Subcutaneous adipose tissue (tissue), 4 donors: ENCODE results near the gene FLYWCH1. TPM values are rescaled to one million over a fixed set of nuclear protein-coding genes. Genes with fewer than 3 reads are reported as not detected.

Experiments
- total RNA-seq, 4 donors: library from RNA; depleted of rRNA; stranded (reverse); fragments of >200 nt; gene quantifications; one replicate each; pipeline ENCODE4 v1.1.0, GENCODE V29; 2016
- TF ChIP-seq, protein P1 (sequence below): fragments of 450-650 bp; IDR thresholded peaks from one replicate; pipeline ENCODE4 v1.5.1; 2016; ENCODE audit warnings: low read depth, mild to moderate bottlenecking, control low read depth, antibody characterized with exemption, moderate library complexity

The FLYWCH1 gene
- total RNA-seq, 4 donors from 2014 or later = 11.6 to 62.9 (median 18.7) TPM

DNA sequence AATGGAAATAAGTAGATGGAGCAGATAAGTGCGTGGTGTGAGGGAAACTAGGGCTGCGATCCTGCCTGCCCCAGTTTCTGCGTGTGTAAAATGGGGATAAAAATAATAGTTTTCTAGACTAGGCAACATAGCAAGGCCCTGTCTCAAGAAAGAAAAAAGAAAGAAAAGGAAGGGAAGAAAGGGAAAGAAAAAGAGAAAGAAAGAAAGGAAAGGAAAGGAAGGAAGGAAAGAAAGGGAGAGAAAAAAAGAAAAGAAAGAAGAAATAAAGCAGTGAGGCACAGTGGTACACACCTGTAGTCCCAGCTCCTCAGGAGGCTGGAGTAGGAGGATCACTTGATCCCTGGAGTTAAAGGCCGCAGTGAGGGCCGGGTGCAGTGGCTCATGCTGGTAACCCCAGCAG is 70.7 kb downstream of the FLYWCH1 start:
- TF ChIP-seq, protein P1, sequence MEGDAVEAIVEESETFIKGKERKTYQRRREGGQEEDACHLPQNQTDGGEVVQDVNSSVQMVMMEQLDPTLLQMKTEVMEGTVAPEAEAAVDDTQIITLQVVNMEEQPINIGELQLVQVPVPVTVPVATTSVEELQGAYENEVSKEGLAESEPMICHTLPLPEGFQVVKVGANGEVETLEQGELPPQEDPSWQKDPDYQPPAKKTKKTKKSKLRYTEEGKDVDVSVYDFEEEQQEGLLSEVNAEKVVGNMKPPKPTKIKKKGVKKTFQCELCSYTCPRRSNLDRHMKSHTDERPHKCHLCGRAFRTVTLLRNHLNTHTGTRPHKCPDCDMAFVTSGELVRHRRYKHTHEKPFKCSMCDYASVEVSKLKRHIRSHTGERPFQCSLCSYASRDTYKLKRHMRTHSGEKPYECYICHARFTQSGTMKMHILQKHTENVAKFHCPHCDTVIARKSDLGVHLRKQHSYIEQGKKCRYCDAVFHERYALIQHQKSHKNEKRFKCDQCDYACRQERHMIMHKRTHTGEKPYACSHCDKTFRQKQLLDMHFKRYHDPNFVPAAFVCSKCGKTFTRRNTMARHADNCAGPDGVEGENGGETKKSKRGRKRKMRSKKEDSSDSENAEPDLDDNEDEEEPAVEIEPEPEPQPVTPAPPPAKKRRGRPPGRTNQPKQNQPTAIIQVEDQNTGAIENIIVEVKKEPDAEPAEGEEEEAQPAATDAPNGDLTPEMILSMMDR = no peak

DNA sequence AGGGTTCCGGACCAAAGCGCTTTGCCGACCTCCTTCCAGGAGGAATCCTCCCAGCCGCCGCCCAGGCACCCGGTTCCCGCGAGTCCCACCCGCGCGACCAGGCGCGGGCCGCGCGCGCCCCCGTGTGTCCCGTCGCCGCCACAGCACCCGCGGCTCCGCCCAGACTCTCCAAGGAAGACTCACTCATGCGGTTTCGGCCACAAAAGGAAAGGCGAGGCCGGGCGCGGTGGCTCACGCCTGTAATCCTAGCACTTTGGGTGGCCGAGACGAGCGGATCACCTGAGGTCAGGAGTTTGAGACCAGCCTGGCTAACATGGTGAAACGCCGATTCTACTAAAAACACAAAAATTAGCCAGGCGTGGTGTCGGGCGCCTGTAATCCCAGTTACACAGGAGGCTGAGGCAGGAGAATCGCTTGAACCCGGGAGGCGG is 72.0 kb downstream of the FLYWCH1 start:
- TF ChIP-seq, protein P1 = no peak

DNA sequence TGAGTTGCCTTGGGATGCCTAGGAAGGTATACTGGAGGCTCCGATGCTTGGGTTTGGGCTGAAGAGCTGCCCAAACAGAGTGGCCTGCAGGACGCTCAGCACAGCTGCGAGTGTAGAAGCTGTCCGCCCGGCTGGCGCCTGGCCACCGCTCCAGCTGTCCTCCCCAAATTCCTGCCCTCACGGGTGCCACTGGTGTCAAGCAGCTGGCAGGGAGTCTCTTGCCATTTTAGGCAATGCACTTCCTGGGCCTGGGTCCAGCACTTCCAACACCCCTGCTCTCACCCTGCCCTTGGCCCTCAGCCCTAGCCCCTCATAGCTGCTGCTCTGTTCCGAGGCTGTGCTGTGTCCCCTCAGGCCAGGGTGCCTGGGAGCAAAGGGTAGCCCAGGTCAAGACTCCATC is 73.7 kb downstream of the FLYWCH1 start:
- TF ChIP-seq, protein P1 = no peak

DNA sequence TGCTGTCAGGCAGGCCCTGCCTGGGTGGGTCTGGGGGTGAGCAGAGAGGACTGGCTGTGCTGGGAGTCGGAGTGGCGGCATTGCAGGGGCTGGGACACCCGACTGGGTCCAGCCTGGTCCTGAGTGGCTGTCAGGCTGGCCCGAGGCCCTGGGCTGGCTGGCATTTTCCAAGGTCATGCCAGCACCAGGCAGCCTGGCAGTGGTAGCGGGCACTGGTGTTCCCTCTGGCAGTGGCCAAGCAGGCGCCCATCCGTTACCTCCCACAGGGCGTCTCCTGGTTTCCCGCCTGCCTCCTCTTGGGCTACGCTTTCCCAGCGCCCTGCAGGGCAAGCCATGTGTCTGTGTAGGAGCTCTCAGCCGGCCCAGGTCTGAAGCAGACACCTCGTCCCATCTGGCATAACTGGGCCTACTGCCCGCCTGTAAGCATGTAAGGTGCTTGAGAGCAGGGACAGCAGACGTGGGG is 74.2 kb downstream of the FLYWCH1 start:
- TF ChIP-seq, protein P1 = no peak

DNA sequence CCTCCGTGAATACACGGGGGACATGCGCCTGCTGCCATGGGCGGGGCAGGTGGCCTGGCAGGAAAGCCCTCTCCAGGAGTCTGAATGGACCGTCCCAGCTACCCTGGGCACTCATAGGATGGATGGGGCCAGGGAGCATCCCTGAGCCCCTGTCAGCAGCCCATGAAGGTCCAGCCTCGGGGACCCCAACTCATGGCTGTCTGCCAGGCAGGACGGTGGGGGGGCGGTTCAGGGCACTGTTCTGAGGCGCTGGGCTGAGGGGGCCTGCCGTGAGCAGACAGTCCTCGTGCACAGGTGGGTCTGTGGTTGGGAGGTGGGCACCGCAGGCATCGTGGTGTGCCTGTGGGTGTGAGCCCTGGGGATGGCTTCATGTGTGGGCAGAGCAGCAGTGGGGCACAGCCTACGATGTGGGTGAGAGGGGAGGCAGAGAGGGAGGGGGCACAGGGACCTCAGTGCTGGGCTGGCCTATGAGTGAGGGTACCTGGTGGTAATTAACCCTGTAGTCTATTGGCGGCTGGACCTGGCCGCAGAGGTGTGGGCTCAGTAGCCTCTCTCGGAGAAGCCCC is 75.0 kb downstream of the FLYWCH1 start:
- TF ChIP-seq, protein P1 = no peak

DNA sequence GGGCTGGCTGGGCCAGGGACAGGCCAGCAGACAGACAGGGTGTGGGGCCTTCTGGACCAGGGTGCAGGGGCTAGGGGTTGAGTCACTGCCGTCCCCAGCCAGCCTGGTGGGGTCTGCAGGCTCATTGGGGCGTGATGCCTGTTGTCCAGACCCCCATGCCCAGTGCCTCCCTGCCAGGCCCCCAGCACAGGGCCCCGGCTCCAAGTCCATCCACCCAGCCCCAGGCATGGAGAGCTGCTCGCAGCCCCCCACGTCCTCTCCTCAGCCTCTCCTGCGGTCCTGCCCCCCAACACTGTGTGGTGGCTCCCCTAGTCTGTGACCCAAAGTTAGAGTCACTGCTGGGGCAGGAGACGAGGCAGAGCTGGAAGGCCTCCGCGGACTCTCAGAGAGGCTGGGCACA is 75.6 kb downstream of the FLYWCH1 start:
- TF ChIP-seq, protein P1 = no peak

DNA sequence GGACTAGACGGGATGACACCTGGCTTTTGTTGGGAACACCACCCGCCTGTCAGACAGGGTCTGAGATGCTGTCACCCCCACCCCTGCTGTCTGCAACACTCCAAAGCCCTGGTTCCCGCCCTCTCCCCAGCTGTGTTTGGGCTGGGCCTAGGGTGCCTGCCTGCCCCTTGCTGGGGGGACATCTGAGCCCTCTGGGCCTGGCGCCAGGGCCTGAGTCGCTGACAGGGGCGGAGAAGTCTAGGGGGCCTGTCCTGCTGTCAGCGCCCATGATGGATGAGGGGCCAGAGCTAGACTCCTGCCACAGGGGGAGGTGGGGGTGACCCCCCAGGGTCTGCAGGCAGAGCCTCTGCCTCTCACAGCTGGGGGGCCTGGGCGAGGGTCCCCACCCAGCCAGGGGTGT is 76.1 kb downstream of the FLYWCH1 start:
- TF ChIP-seq, protein P1 = no peak
